Measurements from ENCODE around the gene PRKAR1B. TPM values are rescaled to one million over a fixed set of nuclear protein-coding genes. Genes with fewer than 3 reads are reported as not detected.

PRKAR1B gene
- total RNA-seq, 2 experiments from 2014 or later: 48.7 to 49.9 TPM

DNA sequence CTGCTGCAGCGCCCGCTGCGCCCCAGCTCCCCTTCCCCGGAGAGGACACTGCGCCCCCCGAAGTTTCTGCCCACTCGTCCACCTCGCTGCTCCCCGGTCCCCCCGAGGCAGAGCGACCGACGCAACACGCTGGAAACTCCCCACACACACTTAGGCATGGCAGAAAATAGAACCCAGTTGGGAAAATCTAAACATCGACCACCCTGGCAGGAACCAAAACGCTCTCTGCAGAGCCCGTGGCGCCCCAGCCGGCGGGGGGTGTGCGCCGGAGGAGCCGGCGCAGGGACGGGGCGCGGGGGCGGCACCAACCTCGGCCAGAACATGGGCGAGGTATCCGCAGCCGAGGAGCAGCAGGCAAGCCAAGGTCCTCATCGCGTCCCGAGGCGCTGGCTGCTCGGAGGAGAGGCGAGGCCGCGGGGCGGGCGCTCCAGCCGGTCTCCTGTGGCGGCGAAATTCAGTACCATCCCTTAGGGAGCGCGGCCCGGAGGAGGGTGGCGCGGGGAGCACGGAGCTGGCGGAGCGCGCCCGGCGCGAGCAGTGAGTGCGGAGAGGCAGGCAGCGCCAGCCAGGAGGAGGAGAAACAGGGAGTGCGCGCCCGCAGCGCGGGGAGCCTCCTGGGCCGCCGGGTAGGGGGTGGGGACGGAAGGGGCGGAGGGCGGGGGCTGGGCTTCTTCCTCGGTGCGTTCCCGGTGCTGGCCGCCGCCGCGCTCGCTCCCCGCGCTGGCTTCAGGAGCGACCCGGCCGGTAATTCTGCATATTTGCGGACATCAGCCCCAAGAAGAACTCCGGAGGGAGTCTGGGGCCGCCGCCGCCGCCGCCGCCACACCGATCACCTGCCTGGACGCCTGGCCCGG is 208.2 kb downstream of the PRKAR1B start:
- peaks cover 29% of the 10 kb centered on the region for H3K27me3 Mint-ChIP-seq
- TF ChIP-seq CTCF (IDR thresholded peaks at IDR 0.05): no peak
- intact Hi-C loops (cut with micrococcal nuclease): no loop called here
- no peaks in the 10 kb centered on the region for H3K36me3 Mint-ChIP-seq (ENCODE audit: low read depth)
- peak; percentile 58 for DNase-seq
- ChIA-PET CTCF (interaction anchor here (1.1 kb wide), 1 partner anchor 186 kb away, joined by 5 read pairs; no protein-coding TSS in a partner anchor), POLR2A (interaction anchor here (0.8 to 0.9 kb wide), 2 partner anchors 85 to 156 kb away, joined by 3 read pairs; no protein-coding TSS in a partner anchor)
- ATAC-seq: peak; percentile 15
- peak overlapping the region; percentile 81 for H3K4me3 Mint-ChIP-seq
- H3K4me1 Mint-ChIP-seq (ENCODE audit: low read depth): peaks cover 14% of the 10 kb centered on the region
- no peaks in the 10 kb centered on the region for H3K9me3 Mint-ChIP-seq
- H3K27ac Mint-ChIP-seq: peak overlapping the region; percentile 63

- peaks cover 29% of the 10 kb centered on the region for H3K27me3 Mint-ChIP-seq
- H3K4me1 Mint-ChIP-seq (ENCODE audit: low read depth): peaks cover 18% of the 10 kb centered on the region
- no peaks in the 10 kb centered on the region for H3K36me3 Mint-ChIP-seq (ENCODE audit: low read depth)
- TF ChIP-seq CTCF (IDR thresholded peaks at IDR 0.05): no peak
- ATAC-seq: no peak
- no peaks in the 10 kb centered on the region for H3K9me3 Mint-ChIP-seq
- peak overlapping the region; percentile 81 for H3K4me3 Mint-ChIP-seq
- peak; percentile 64 for DNase-seq
- intact Hi-C loops (cut with micrococcal nuclease): no loop called here
- peak overlapping the region; percentile 63 for H3K27ac Mint-ChIP-seq
- ChIA-PET POLR2A (interaction anchor here (0.8 kb wide), 1 partner anchor 86 kb away, joined by 3 read pairs; no protein-coding TSS in a partner anchor), CTCF (interaction anchor here (1.1 kb wide), 1 partner anchor 185 kb away, joined by 5 read pairs; no protein-coding TSS in a partner anchor)
These were observed 209.1 kb downstream of the PRKAR1B start for GRCh38 chr7:517774-518629.

DNA sequence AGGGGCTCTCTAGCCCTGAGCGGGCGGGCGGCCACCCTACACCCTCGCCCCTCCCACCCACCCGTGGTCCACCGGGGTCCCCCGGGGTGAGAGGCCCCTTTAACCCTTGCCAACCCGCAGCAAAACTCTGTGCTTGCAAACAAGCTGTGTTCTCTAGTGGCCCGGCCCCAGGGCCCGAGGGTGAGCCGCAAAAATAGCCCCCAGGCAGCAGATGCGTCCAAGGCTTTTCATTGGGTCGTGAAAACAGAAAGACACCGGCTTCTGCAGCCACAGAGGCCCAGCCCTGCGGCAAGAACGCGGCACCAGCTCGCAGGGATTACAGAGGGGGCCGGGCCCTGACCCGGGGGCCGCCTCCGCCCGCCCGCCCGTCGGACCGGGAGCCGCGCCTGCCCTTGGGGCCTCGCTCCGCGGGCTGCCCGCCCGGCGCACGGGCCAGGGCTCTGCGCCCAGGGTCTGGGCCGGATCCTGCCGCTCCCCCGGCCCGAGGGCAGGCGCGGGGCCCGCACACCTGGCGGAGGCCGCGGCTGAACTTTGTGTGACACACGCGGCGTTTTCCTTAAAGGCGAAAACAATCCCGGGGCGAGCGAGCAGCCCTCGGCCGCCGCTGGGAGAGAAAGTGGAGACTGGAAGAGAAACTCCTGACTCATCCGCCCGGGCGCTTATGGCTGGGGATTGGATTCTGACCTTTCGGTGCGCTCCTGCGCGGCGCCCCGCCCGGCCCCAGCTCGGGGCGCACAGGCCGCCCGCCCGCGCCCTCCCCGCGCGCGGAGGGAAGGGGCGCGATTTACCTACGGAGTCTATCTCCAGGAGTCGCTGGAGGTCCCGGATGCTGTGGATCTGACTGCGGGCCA is 210.2 kb downstream of the PRKAR1B start:
- Mint-ChIP-seq H3K36me3 (ENCODE audit: low read depth) (no peaks in the 10 kb centered on the region), H3K4me1 (ENCODE audit: low read depth) (peaks cover 18% of the 10 kb centered on the region), H3K4me3 (peak overlapping the region; percentile 36), H3K9me3 (no peaks in the 10 kb centered on the region), H3K27me3 (peaks cover 26% of the 10 kb centered on the region), H3K27ac (no peak overlapping the region)
- TF ChIP-seq CTCF (IDR thresholded peaks at IDR 0.05): no peak
- ATAC-seq (peak; percentile 13), DNase-seq (peak; percentile 62)
- ChIA-PET CTCF (no interaction called here), POLR2A (no interaction called here)
- intact Hi-C loops (cut with micrococcal nuclease): no loop called here

GRCh38 chr7:516216-516605 is 210.9 kb downstream of the PRKAR1B start:
- peaks cover 18% of the 10 kb centered on the region for H3K4me1 Mint-ChIP-seq (ENCODE audit: low read depth)
- POLR2A ChIA-PET: no interaction called here
- ATAC-seq (no peak), DNase-seq (no peak)
- H3K9me3 Mint-ChIP-seq: no peaks in the 10 kb centered on the region
- no peaks in the 10 kb centered on the region for H3K36me3 Mint-ChIP-seq (ENCODE audit: low read depth)
- H3K4me3 Mint-ChIP-seq: peak overlapping the region; percentile 31
- CTCF ChIA-PET: no interaction called here
- intact Hi-C loops (cut with micrococcal nuclease): no loop called here
- no peak for TF ChIP-seq CTCF (IDR thresholded peaks at IDR 0.05)
- peak overlapping the region; percentile 52 for H3K27ac Mint-ChIP-seq
- H3K27me3 Mint-ChIP-seq: peaks cover 23% of the 10 kb centered on the region
